PC-3 (cell line): Measurements from ENCODE around the gene HPSE.

ENCODE experiments used
- EZH2 ChIP-seq: fragments of 300-600 bp; sonication (generic); IDR thresholded peaks from one replicate; pipeline ENCODE4 v1.6.1; 2017; ENCODE audit warnings: antibody characterized with exemption, mild to moderate bottlenecking, low read length; ENCODE audit not compliant: unreplicated experiment
- TF ChIP-seq, protein P1 (sequence below): fragments of 300-600 bp; sonication (generic); conservative IDR thresholded peaks from 2 replicates; pipeline ENCODE4 v1.5.1; 2017; ENCODE audit warnings: antibody characterized with exemption, low read depth, mild to moderate bottlenecking, low read length

DNA sequence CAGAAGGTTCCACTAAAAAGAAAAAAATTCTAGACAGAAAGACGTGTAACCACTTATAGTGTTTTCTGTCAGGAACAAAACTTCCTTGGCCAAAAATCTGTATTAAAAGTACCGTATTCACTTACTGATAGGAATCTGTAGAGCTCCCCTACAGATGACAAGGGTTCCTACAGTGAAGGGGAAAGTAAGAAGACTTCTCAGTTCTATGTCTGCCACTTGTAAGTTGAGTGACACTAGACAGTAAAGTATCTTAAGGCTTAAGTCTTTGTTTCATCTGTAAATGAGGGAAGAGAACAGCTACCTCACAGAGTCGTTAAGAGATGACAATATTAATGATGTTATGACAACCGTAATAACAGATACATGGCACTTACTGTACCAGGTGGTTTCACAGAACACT is 53.3 kb downstream of the HPSE start:
- TF ChIP-seq, protein P1, sequence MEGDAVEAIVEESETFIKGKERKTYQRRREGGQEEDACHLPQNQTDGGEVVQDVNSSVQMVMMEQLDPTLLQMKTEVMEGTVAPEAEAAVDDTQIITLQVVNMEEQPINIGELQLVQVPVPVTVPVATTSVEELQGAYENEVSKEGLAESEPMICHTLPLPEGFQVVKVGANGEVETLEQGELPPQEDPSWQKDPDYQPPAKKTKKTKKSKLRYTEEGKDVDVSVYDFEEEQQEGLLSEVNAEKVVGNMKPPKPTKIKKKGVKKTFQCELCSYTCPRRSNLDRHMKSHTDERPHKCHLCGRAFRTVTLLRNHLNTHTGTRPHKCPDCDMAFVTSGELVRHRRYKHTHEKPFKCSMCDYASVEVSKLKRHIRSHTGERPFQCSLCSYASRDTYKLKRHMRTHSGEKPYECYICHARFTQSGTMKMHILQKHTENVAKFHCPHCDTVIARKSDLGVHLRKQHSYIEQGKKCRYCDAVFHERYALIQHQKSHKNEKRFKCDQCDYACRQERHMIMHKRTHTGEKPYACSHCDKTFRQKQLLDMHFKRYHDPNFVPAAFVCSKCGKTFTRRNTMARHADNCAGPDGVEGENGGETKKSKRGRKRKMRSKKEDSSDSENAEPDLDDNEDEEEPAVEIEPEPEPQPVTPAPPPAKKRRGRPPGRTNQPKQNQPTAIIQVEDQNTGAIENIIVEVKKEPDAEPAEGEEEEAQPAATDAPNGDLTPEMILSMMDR: no peak
- TF ChIP-seq EZH2: no peak
